Measurements from ENCODE around the gene SRGN.

The SRGN gene

GRCh38 chr10:69145864-69146263 lies 58.0 kb downstream of the SRGN start:
- no peak overlapping the region for H3K27ac ChIP-seq
- no peaks in the 10 kb centered on the region for H3K9me3 ChIP-seq
- no peak for TF ChIP-seq CTCF (IDR thresholded peaks at IDR 0.05)
- H3K36me3 ChIP-seq = no peaks in the 10 kb centered on the region
- peaks cover 16 to 20% of the 10 kb centered on the region in 2 experiments for H3K4me1 ChIP-seq (ENCODE audit: control insufficient read depth in 1 of 2, insufficient read depth in 1 of 2, low read depth in 1 of 2, low read length in 1 of 2)
- no peak overlapping the region for H3K4me3 ChIP-seq (ENCODE audit: low read depth in 1 of 2, low read length in 1 of 2)
- H3K27me3 ChIP-seq = no peaks in the 10 kb centered on the region

- Histone ChIP-seq H3K27me3 (no peaks in the 10 kb centered on the region), H3K9me3 (no peaks in the 10 kb centered on the region), H3K27ac (peak overlapping the region; percentile 14), H3K4me1 (ENCODE audit: control insufficient read depth in 1 of 2, insufficient read depth in 1 of 2, low read depth in 1 of 2, low read length in 1 of 2) (peaks cover 16 to 20% of the 10 kb centered on the region in 2 experiments), H3K4me3 (ENCODE audit: low read depth in 1 of 2, low read length in 1 of 2) (no peak overlapping the region), H3K36me3 (no peaks in the 10 kb centered on the region)
- TF ChIP-seq CTCF (IDR thresholded peaks at IDR 0.05) = no peak
Measured at GRCh38 chr10:69146759-69147158, 58.9 kb downstream of the SRGN start.

- no peaks in the 10 kb centered on the region for H3K9me3 ChIP-seq
- H3K4me1 ChIP-seq (ENCODE audit: control insufficient read depth in 1 of 2, insufficient read depth in 1 of 2, low read depth in 1 of 2, low read length in 1 of 2) = peaks cover under 1% of the 10 kb centered on the region in 2 experiments
- no peak overlapping the region for H3K27ac ChIP-seq
- no peak overlapping the region for H3K4me3 ChIP-seq (ENCODE audit: low read depth in 1 of 2, low read length in 1 of 2)
- no peak for TF ChIP-seq CTCF (IDR thresholded peaks at IDR 0.05)
- peaks cover 3% of the 10 kb centered on the region for H3K36me3 ChIP-seq
- no peaks in the 10 kb centered on the region for H3K27me3 ChIP-seq
Measured at GRCh38 chr10:69151984-69152383, 64.1 kb downstream of the SRGN start.

GRCh38 chr10:69153227-69153626 lies 65.3 kb downstream of the SRGN start:
- Histone ChIP-seq H3K4me1 (ENCODE audit: control insufficient read depth in 1 of 2, insufficient read depth in 1 of 2, low read depth in 1 of 2, low read length in 1 of 2) (no peaks in the 10 kb centered on the region), H3K4me3 (ENCODE audit: low read depth in 1 of 2, low read length in 1 of 2) (no peak overlapping the region), H3K36me3 (peaks cover 13% of the 10 kb centered on the region), H3K27me3 (no peaks in the 10 kb centered on the region), H3K27ac (no peak overlapping the region), H3K9me3 (no peaks in the 10 kb centered on the region)
- TF ChIP-seq CTCF (IDR thresholded peaks at IDR 0.05) = no peak
